Coronary artery (tissue), 2 donors: Measurements from ENCODE around the gene F10.

Source experiments
- DNase-seq: peaks from one replicate; pipeline ENCODE4 v3.0.0-alpha.2; 2017; ENCODE audit warnings: low spot score
- H3K27ac ChIP-seq, 2 donors: fragments of 200-600 bp; sonication (generic); one replicate each; pipeline ENCODE4 v1.5.1; 2016 to 2019
- H3K4me3 ChIP-seq: fragments of 200-600 bp; sonication (generic); 2 replicates; pipeline ENCODE4 v1.5.1; 2016; ENCODE audit warnings: mild to moderate bottlenecking, moderate library complexity
- TF ChIP-seq, protein P1 (sequence below): fragments of 200-600 bp; sonication (generic); IDR thresholded peaks from one replicate; pipeline ENCODE4 v1.5.1; 2019; ENCODE audit warnings: antibody characterized with exemption

F10 gene

DNA sequence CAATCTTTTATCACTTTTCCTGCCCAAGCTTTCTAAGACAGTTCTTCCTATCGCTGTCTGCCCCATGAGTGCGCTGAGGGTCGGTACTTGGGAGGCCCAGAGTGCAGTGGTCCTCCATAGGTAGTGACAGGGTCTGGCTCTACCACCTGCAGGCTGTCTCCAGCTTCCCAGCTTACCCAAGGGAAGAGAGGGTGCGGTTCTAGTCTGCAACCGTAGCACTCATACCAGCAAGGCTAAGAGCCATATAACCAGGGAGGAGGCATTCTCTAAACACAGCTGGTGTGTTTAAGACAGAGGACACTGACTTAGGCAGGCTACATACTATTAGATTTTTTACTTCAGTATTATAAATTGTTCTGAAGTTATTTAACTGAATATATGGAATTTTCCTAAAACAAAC lies 44.1 kb downstream of the F10 start:
- DNase-seq = no peak
- Histone ChIP-seq H3K4me3 (no peak overlapping the region), H3K27ac (no peak overlapping the region)
- TF ChIP-seq, protein P1, sequence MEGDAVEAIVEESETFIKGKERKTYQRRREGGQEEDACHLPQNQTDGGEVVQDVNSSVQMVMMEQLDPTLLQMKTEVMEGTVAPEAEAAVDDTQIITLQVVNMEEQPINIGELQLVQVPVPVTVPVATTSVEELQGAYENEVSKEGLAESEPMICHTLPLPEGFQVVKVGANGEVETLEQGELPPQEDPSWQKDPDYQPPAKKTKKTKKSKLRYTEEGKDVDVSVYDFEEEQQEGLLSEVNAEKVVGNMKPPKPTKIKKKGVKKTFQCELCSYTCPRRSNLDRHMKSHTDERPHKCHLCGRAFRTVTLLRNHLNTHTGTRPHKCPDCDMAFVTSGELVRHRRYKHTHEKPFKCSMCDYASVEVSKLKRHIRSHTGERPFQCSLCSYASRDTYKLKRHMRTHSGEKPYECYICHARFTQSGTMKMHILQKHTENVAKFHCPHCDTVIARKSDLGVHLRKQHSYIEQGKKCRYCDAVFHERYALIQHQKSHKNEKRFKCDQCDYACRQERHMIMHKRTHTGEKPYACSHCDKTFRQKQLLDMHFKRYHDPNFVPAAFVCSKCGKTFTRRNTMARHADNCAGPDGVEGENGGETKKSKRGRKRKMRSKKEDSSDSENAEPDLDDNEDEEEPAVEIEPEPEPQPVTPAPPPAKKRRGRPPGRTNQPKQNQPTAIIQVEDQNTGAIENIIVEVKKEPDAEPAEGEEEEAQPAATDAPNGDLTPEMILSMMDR = no peak

- TF ChIP-seq, protein P1 = no peak
Observed at GRCh38 chr13:113167155-113167554, 44.6 kb downstream of the F10 start.

DNA sequence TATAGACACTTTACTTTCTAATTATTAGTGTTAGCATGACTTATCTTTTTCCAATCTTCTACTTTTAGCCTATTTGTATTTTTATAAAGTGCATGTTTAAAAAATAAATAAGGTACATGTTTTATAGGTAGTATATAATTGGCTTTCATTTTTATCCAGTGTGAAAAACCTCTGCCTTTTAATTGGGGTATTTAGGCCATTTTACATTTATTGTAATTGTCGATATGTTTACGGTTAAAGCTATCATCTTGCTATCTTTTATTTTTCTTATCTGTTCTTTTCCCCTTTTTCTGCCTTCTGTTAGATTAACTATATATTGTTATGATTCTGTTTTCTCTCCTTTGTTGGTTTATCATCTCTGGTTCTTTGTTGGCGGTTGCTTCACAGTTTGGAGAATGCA lies 45.0 kb downstream of the F10 start:
- TF ChIP-seq, protein P1 = no peak
- Histone ChIP-seq H3K27ac (no peak overlapping the region), H3K4me3 (no peak overlapping the region)
- DNase-seq = no peak

More at GRCh38 chr13:113167155-113167554, 44.6 kb downstream of the F10 start:
- DNase-seq = no peak
- Histone ChIP-seq H3K4me3 (no peak overlapping the region), H3K27ac (no peak overlapping the region)

- no peak overlapping the region for H3K27ac ChIP-seq
- TF ChIP-seq, protein P1 = no peak
- DNase-seq = no peak
- H3K4me3 ChIP-seq = no peak overlapping the region
Observed at GRCh38 chr13:113168211-113168610, 45.6 kb downstream of the F10 start.

DNA sequence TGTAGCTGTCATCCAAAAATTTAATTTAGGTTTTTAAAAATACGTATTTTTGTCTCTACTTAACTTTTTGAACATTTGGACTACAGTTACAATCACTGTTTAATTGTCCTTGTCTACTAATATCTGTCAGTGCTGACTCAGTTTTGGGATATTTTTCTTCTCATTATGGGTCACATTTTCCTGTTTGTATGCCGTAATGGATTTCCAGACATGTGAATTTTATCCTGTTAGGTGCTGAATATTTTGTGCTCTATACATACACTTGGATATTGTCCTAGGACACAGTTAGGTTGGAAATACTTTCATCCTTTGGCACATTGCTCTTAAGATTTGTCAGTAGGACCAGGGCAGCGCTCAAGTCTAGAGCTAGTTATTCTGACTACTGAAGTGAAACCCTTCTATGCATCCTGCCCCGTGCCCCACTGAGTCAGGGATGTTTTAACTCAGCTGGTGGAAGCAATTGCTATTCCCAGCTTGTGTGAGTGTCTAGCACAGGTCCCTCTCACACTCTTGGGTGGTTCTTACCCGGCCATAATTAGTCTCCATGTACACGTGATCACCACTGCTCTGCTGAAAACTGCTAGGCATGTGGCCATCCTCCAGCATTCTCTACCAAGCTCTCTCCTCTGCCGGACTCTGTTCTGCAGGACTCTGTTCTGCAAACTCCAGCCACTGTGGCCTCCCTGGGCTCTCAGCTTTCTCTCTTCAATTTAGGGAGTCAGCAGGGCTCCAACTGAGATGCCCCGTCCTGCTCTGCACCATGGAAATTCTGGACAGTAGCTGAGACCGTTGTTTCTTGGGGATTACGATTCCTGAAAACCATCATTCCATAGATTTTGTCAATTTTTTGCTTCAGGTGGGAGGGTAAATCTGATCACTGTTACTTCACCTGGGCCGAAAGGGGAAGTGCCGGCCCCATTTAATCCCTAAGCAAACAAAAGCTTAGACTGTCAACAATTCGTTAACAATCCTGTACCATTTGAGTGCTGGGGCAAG lies 47.0 kb downstream of the F10 start:
- Histone ChIP-seq H3K4me3 (no peak overlapping the region), H3K27ac (no peak overlapping the region)
- no peak for DNase-seq
- TF ChIP-seq, protein P1 = no peak

DNA sequence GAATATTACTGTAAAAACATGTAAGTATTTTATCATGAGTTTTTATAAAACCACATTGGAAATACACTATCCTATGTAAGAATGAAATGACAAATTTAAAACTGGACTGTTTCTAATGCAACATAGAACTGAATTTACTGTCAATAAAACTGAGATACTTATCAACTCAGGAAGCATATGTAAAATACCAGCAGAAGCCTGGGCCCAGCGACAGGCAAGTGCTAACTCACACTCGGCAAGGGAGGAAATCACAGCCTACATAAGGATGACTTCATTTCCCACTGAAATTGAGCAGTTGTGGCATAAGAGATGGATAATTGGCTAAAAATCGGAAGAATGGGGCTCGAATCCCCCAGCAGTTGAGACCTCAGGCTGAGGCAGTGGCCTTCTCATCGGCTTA lies 47.9 kb downstream of the F10 start:
- TF ChIP-seq, protein P1 = no peak
- H3K27ac ChIP-seq = no peak overlapping the region
- H3K4me3 ChIP-seq = no peak overlapping the region
- DNase-seq = no peak
